UCSD-AML1 (cell line): ENCODE results near the gene F10.

ENCODE experiments used
- DNase-seq: peaks from one replicate; lab custom pipeline; 2025; ENCODE audit not compliant: unreplicated experiment; lab: John Stamatoyannopoulos, UW

F10 gene

GRCh38 chr13:113086031-113086750, 36.4 kb upstream of the F10 start:
- DNase-seq: no peak

- no peak for DNase-seq
Observed at GRCh38 chr13:113086991-113087922, 35.3 kb upstream of the F10 start.

GRCh38 chr13:113087923-113088690, 34.5 kb upstream of the F10 start:
- DNase-seq: no peak

- no peak for DNase-seq
Observed at GRCh38 chr13:113088691-113089020, 33.9 kb upstream of the F10 start.

- no peak for DNase-seq
Observed at GRCh38 chr13:113089693-113090414, 32.7 kb upstream of the F10 start.

- no peak for DNase-seq
Observed at GRCh38 chr13:113090415-113090770, 32.2 kb upstream of the F10 start.

GRCh38 chr13:113090806-113091205, 31.8 kb upstream of the F10 start:
- no peak for DNase-seq

- DNase-seq: no peak
Observed at GRCh38 chr13:113091211-113091771, 31.3 kb upstream of the F10 start.

- no peak for DNase-seq
Observed at GRCh38 chr13:113091891-113092775, 30.5 kb upstream of the F10 start.

- DNase-seq: no peak
Observed at GRCh38 chr13:113092776-113093579, 29.6 kb upstream of the F10 start.

GRCh38 chr13:113093580-113094409, 28.8 kb upstream of the F10 start:
- no peak for DNase-seq

GRCh38 chr13:113094410-113094800, 28.2 kb upstream of the F10 start:
- no peak for DNase-seq

- DNase-seq: no peak
Observed at GRCh38 chr13:113095146-113096051, 27.2 kb upstream of the F10 start.

- no peak for DNase-seq
Observed at GRCh38 chr13:113096052-113096744, 26.4 kb upstream of the F10 start.

- DNase-seq: no peak
Observed at GRCh38 chr13:113096745-113097305, 25.8 kb upstream of the F10 start.

- no peak for DNase-seq
Observed at GRCh38 chr13:113097651-113098050, 24.9 kb upstream of the F10 start.
